Mesenchymal stem cell (in vitro differentiated cells and primary cell): ENCODE measurements around the gene CTNNA3.

Experiments used
- DNase-seq: peaks from one replicate; pipeline ENCODE4 v3.0.0-alpha.2; 2013
- H2AFZ ChIP-seq: one replicate; pipeline ENCODE4 v1.6.1; 2013; ENCODE audit warnings: low read depth, mild to moderate bottlenecking, control low read depth, inconsistent platforms, low read length, moderate library complexity
- H2AK5ac ChIP-seq: 2 replicates; pipeline ENCODE4 v1.6.1; 2013; ENCODE audit warnings: low read length, moderate library complexity, mild to moderate bottlenecking, inconsistent platforms; ENCODE audit not compliant: severe bottlenecking
- H2BK120ac ChIP-seq: one replicate; pipeline ENCODE4 v1.6.1; 2013; ENCODE audit warnings: low read depth, mild to moderate bottlenecking, inconsistent platforms, low read length, moderate library complexity
- H2BK12ac ChIP-seq, 2 experiments: one replicate each; pipeline ENCODE4 v1.6.1; 2013; ENCODE audit warnings: inconsistent platforms in 2 of 2, low read length in 2 of 2, mild to moderate bottlenecking in 2 of 2, moderate library complexity in 2 of 2, control low read depth in 1 of 2
- H2BK15ac ChIP-seq: one replicate; pipeline ENCODE4 v1.6.1; 2013; ENCODE audit warnings: mild to moderate bottlenecking, low read depth, inconsistent platforms; ENCODE audit not compliant: poor library complexity, severe bottlenecking
- H2BK5ac ChIP-seq: 2 replicates; pipeline ENCODE4 v1.6.1; 2013; ENCODE audit warnings: low read depth, mild to moderate bottlenecking, low read length, control low read depth, inconsistent platforms; ENCODE audit not compliant: poor library complexity, severe bottlenecking
- H3K14ac ChIP-seq, 2 experiments: one replicate each; pipeline ENCODE4 v1.6.1; 2013; ENCODE audit warnings: inconsistent platforms in 2 of 2, low read length in 2 of 2, control low read depth in 1 of 2, mild to moderate bottlenecking in 1 of 2, moderate library complexity in 1 of 2
- H3K18ac ChIP-seq, 2 experiments: one replicate each; pipeline ENCODE4 v1.6.1; 2013; ENCODE audit warnings: inconsistent platforms in 2 of 2, low read length in 2 of 2, control low read depth in 1 of 2, low read depth in 1 of 2, mild to moderate bottlenecking in 1 of 2
- H3K23ac ChIP-seq, 2 experiments: one replicate each; pipeline ENCODE4 v1.6.1; 2013; ENCODE audit warnings: inconsistent platforms in 2 of 2, low read length in 2 of 2, mild to moderate bottlenecking in 2 of 2, moderate library complexity in 2 of 2, control low read depth in 1 of 2
- H3K27ac ChIP-seq: 2 replicates; pipeline ENCODE4 v1.5.1; 2013; ENCODE audit warnings: mild to moderate bottlenecking, moderate library complexity, low read length, control low read depth, inconsistent platforms; ENCODE audit not compliant: poor library complexity, severe bottlenecking
- H3K27me3 ChIP-seq, 2 experiments: 2 replicates each; pipeline versions ENCODE4 v1.6.1 to v1.7.0; 2013; ENCODE audit warnings: low read length in 2 of 2, mild to moderate bottlenecking in 2 of 2, moderate library complexity in 2 of 2, control low read depth in 1 of 2, inconsistent platforms in 1 of 2; ENCODE audit not compliant: control insufficient read depth in 1 of 2, insufficient read depth in 1 of 2
- H3K36me3 ChIP-seq, 2 experiments: 2 replicates each; pipeline versions ENCODE4 v1.6.1 to v1.7.0; 2013; ENCODE audit warnings: low read length in 2 of 2, control low read depth in 1 of 2, inconsistent platforms in 1 of 2, low read depth in 1 of 2, mild to moderate bottlenecking in 1 of 2; ENCODE audit not compliant: insufficient read depth in 2 of 2, control insufficient read depth in 1 of 2
- H3K4ac ChIP-seq, 2 experiments: one replicate each; pipeline ENCODE4 v1.6.1; 2013; ENCODE audit warnings: inconsistent platforms in 2 of 2, low read length in 2 of 2, mild to moderate bottlenecking in 2 of 2, moderate library complexity in 2 of 2, control low read depth in 1 of 2, low read depth in 1 of 2
- H3K4me1 ChIP-seq: 2 replicates; pipeline ENCODE4 v1.6.1; 2013; ENCODE audit warnings: low read depth, low read length, control low read depth; ENCODE audit not compliant: control insufficient read depth, insufficient read depth
- H3K4me2 ChIP-seq: 2 replicates; pipeline ENCODE4 v1.6.1; 2013; ENCODE audit warnings: low read length, mild to moderate bottlenecking, inconsistent platforms; ENCODE audit not compliant: poor library complexity, severe bottlenecking
- H3K4me3 ChIP-seq, 2 experiments: 2 replicates each; pipeline versions ENCODE4 v1.5.1 to v1.7.0; 2013; ENCODE audit warnings: low read length in 2 of 2, mild to moderate bottlenecking in 2 of 2, control low read depth in 1 of 2, low read depth in 1 of 2; ENCODE audit not compliant: insufficient read depth in 1 of 2
- H3K79me1 ChIP-seq: replicated peaks from 2 replicates; pipeline ENCODE4 v1.6.1; 2013; ENCODE audit warnings: mild to moderate bottlenecking, control low read depth, low read length, inconsistent platforms; ENCODE audit not compliant: poor library complexity, severe bottlenecking
- H3K9ac ChIP-seq: 2 replicates; pipeline ENCODE4 v1.7.0; 2013; ENCODE audit warnings: mild to moderate bottlenecking, low read length, moderate library complexity
- H3K9me3 ChIP-seq: 2 replicates; pipeline ENCODE4 v1.7.0; 2013; ENCODE audit warnings: mild to moderate bottlenecking, low read length; ENCODE audit not compliant: control insufficient read depth
- H4K8ac ChIP-seq: one replicate; pipeline ENCODE4 v1.6.1; 2013; ENCODE audit warnings: inconsistent platforms, mild to moderate bottlenecking, low read length, moderate library complexity
- H4K91ac ChIP-seq: one replicate; pipeline ENCODE4 v1.6.1; 2013; ENCODE audit warnings: mild to moderate bottlenecking, low read length, inconsistent platforms
- WGBS: methylation state at CpG from one replicate; pipeline ENCODE4 v1.1.7; 2013; ENCODE audit warnings: mixed read lengths; 5-methylcytosine and 5-hydroxymethylcytosine counted together

The CTNNA3 gene

DNA sequence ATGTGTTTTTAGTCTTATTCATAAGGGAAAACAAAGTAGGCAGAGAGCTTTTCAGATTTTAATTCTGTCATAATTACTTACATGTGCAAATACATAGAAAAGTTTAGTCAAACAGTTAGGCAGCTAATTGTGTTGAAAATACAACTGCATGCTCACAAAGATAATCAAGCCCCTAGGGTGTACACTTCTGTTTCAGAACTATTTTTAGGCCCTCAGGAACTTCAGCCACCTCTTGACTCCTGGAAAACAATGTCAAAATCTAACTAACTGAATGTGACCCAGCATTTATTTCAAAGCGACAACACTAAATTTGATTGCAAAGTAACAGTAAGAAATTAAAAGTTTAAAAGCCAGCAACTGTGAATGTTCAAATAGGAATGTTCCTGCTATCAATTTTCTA lies 1369.1 kb downstream of the CTNNA3 start:
- no CpG with 5 or more reads among the region's 1 CpG for WGBS
- Histone ChIP-seq H3K9me3 (no peaks in the 10 kb centered on the region), H3K27ac (no peak overlapping the region), H4K91ac (no peak overlapping the region), H3K23ac (no peak overlapping the region), H4K8ac (no peak overlapping the region), H2BK15ac (no peak overlapping the region), H3K4ac (no peak overlapping the region), H2AFZ (no peak overlapping the region), H3K27me3 (no peaks in the 10 kb centered on the region), H3K18ac (no peak overlapping the region), H3K9ac (no peak overlapping the region), H3K4me3 (no peak overlapping the region), H3K4me1 (no peaks in the 10 kb centered on the region), H3K79me1 (no peaks in the 10 kb centered on the region), H3K14ac (no peak overlapping the region), H2BK120ac (no peak overlapping the region), H2AK5ac (no peak overlapping the region), H3K36me3 (no peaks in the 10 kb centered on the region), H2BK5ac (no peak overlapping the region), H3K4me2 (no peak overlapping the region), H2BK12ac (no peak overlapping the region)
- no peak for DNase-seq

- H3K9me3 ChIP-seq: no peaks in the 10 kb centered on the region
- no peaks in the 10 kb centered on the region for H3K4me1 ChIP-seq
- no peaks in the 10 kb centered on the region for H3K79me1 ChIP-seq
- H3K27me3 ChIP-seq: no peaks in the 10 kb centered on the region
- no peak overlapping the region for H3K14ac ChIP-seq
- DNase-seq: no peak
- H3K4ac ChIP-seq: no peak overlapping the region
- H2BK15ac ChIP-seq: no peak overlapping the region
- no peak overlapping the region for H3K23ac ChIP-seq
- no peak overlapping the region for H3K27ac ChIP-seq
- no peak overlapping the region for H3K18ac ChIP-seq
- H3K36me3 ChIP-seq: no peaks in the 10 kb centered on the region
- 68% methylated on average over 1 of the region's 2 CpGs for WGBS
- no peak overlapping the region for H4K91ac ChIP-seq
- no peak overlapping the region for H2BK120ac ChIP-seq
- H3K4me3 ChIP-seq: no peak overlapping the region
- no peak overlapping the region for H4K8ac ChIP-seq
- no peak overlapping the region for H3K4me2 ChIP-seq
- no peak overlapping the region for H3K9ac ChIP-seq
- no peak overlapping the region for H2AK5ac ChIP-seq
- no peak overlapping the region for H2BK12ac ChIP-seq
- no peak overlapping the region for H2AFZ ChIP-seq
- no peak overlapping the region for H2BK5ac ChIP-seq
Measured at GRCh38 chr10:66322777-66323176, 1373.2 kb downstream of the CTNNA3 start.

GRCh38 chr10:66321723-66322665 lies 1374.0 kb downstream of the CTNNA3 start:
- no peak overlapping the region for H2AFZ ChIP-seq
- H3K36me3 ChIP-seq: no peaks in the 10 kb centered on the region
- H3K9me3 ChIP-seq: no peaks in the 10 kb centered on the region
- no peak overlapping the region for H3K4me2 ChIP-seq
- no peaks in the 10 kb centered on the region for H3K4me1 ChIP-seq
- no peak overlapping the region for H3K4me3 ChIP-seq
- H4K91ac ChIP-seq: no peak overlapping the region
- no peak for DNase-seq
- H2BK12ac ChIP-seq: no peak overlapping the region
- no peak overlapping the region for H3K23ac ChIP-seq
- no peak overlapping the region for H3K9ac ChIP-seq
- H2AK5ac ChIP-seq: no peak overlapping the region
- H2BK120ac ChIP-seq: no peak overlapping the region
- peak overlapping the region; percentile 43 for H3K27ac ChIP-seq
- no peak overlapping the region for H2BK5ac ChIP-seq
- 73% methylated on average over 6 of the region's 7 CpGs for WGBS
- H2BK15ac ChIP-seq: no peak overlapping the region
- H3K4ac ChIP-seq: no peak overlapping the region
- no peaks in the 10 kb centered on the region for H3K27me3 ChIP-seq
- no peaks in the 10 kb centered on the region for H3K79me1 ChIP-seq
- no peak overlapping the region for H4K8ac ChIP-seq
- no peak overlapping the region for H3K14ac ChIP-seq
- H3K18ac ChIP-seq: no peak overlapping the region

GRCh38 chr10:66318761-66319160 lies 1377.2 kb downstream of the CTNNA3 start:
- no peak overlapping the region for H2BK5ac ChIP-seq
- H3K18ac ChIP-seq: no peak overlapping the region
- 83% methylated on average over 2 of the region's 3 CpGs for WGBS
- no peaks in the 10 kb centered on the region for H3K79me1 ChIP-seq
- no peak for DNase-seq
- no peak overlapping the region for H3K27ac ChIP-seq
- no peak overlapping the region for H3K14ac ChIP-seq
- no peak overlapping the region for H2BK15ac ChIP-seq
- H3K4me3 ChIP-seq: no peak overlapping the region
- H3K4ac ChIP-seq: no peak overlapping the region
- H3K4me2 ChIP-seq: no peak overlapping the region
- no peak overlapping the region for H4K91ac ChIP-seq
- no peak overlapping the region for H2BK120ac ChIP-seq
- no peaks in the 10 kb centered on the region for H3K4me1 ChIP-seq
- H2BK12ac ChIP-seq: no peak overlapping the region
- H2AK5ac ChIP-seq: no peak overlapping the region
- no peak overlapping the region for H3K23ac ChIP-seq
- no peaks in the 10 kb centered on the region for H3K27me3 ChIP-seq
- no peaks in the 10 kb centered on the region for H3K9me3 ChIP-seq
- no peak overlapping the region for H2AFZ ChIP-seq
- H3K9ac ChIP-seq: no peak overlapping the region
- no peaks in the 10 kb centered on the region for H3K36me3 ChIP-seq
- no peak overlapping the region for H4K8ac ChIP-seq
